ENCODE data around the gene PCDH9.

- no peak for TF ChIP-seq CTCF (IDR thresholded peaks at IDR 0.05; ENCODE audit: low read depth, low read length)
- TF ChIP-seq POLR2A (IDR thresholded peaks at IDR 0.05; ENCODE audit: extremely low read depth, insufficient read length) = no peak
Measured at GRCh38 chr13:67048821-67049150, 181.3 kb downstream of the PCDH9 start.
